ENCODE measurements around the gene MINDY3. TPM values are rescaled to one million over a fixed set of nuclear protein-coding genes. Genes with fewer than 3 reads are reported as not detected.
A peak's percentile ranks its signal among the peaks of the same experiment; 100 is the strongest.

MINDY3 gene
- total RNA-seq, 1 donor from 2014 or later, result 37.2 TPM

GRCh38 chr10:15805395-15806058, 54.8 kb downstream of the MINDY3 start:
- no peak for DNase-seq (ENCODE audit: low read depth)

GRCh38 chr10:15804109-15804508, 56.2 kb downstream of the MINDY3 start:
- DNase-seq (ENCODE audit: low read depth), result no peak

- DNase-seq (ENCODE audit: low read depth), result no peak
These were observed 57.8 kb downstream of the MINDY3 start for GRCh38 chr10:15802375-15802949.

GRCh38 chr10:15801641-15802040, 58.7 kb downstream of the MINDY3 start:
- DNase-seq (ENCODE audit: low read depth), result no peak

- DNase-seq (ENCODE audit: low read depth), result no peak
These were observed 59.2 kb downstream of the MINDY3 start for GRCh38 chr10:15801147-15801546.

GRCh38 chr10:15797346-15797745, 63.0 kb downstream of the MINDY3 start:
- DNase-seq (ENCODE audit: low read depth), result no peak

- DNase-seq (ENCODE audit: low read depth), result no peak
These were observed 63.5 kb downstream of the MINDY3 start for GRCh38 chr10:15796762-15797161.

GRCh38 chr10:15796098-15796759, 64.1 kb downstream of the MINDY3 start:
- no peak for DNase-seq (ENCODE audit: low read depth)

- DNase-seq (ENCODE audit: low read depth), result no peak
These were observed 65.1 kb downstream of the MINDY3 start for GRCh38 chr10:15795036-15795792.

- no peak for DNase-seq (ENCODE audit: low read depth)
These were observed 65.7 kb downstream of the MINDY3 start for GRCh38 chr10:15794569-15794968.

- no peak for DNase-seq (ENCODE audit: low read depth)
These were observed 66.6 kb downstream of the MINDY3 start for GRCh38 chr10:15793664-15794063.

- DNase-seq (ENCODE audit: low read depth), result no peak
These were observed 67.5 kb downstream of the MINDY3 start for GRCh38 chr10:15792777-15793176.

GRCh38 chr10:15791816-15792524, 68.3 kb downstream of the MINDY3 start:
- DNase-seq (ENCODE audit: low read depth), result peak; percentile 70

GRCh38 chr10:15789793-15790525, 70.3 kb downstream of the MINDY3 start:
- peak; percentile 67 for DNase-seq (ENCODE audit: low read depth)

- DNase-seq (ENCODE audit: low read depth), result no peak
These were observed 72.9 kb downstream of the MINDY3 start for GRCh38 chr10:15787426-15787825.

GRCh38 chr10:15784662-15785300, 75.5 kb downstream of the MINDY3 start:
- DNase-seq (ENCODE audit: low read depth), result no peak

GRCh38 chr10:15783941-15784636, 76.2 kb downstream of the MINDY3 start:
- no peak for DNase-seq (ENCODE audit: low read depth)

- no peak for DNase-seq (ENCODE audit: low read depth)
These were observed 77.5 kb downstream of the MINDY3 start for GRCh38 chr10:15782851-15783250.

GRCh38 chr10:15781381-15781960, 78.8 kb downstream of the MINDY3 start:
- no peak for DNase-seq (ENCODE audit: low read depth)
